Parathyroid adenoma (tissue), 2 donors: ENCODE results near the gene MIA.

Experiments used
- H2AFZ ChIP-seq: fragments of 300-600 bp; sonication (generic); one replicate; pipeline ENCODE4 v1.7.0; 2017; ENCODE audit warnings: antibody characterized with exemption, mild to moderate bottlenecking
- H3K27ac ChIP-seq: fragments of 300-600 bp; sonication (generic); one replicate; pipeline ENCODE4 v1.7.0; 2017
- H3K27me3 ChIP-seq: fragments of 300-600 bp; sonication (generic); one replicate; pipeline ENCODE4 v1.7.0; 2017; ENCODE audit warnings: low read length; ENCODE audit not compliant: control insufficient read depth, insufficient read depth
- H3K36me3 ChIP-seq: fragments of 300-600 bp; sonication (generic); one replicate; pipeline ENCODE4 v1.7.0; 2017; ENCODE audit warnings: low read length; ENCODE audit not compliant: control insufficient read depth, insufficient read depth
- H3K4me1 ChIP-seq: fragments of 300-600 bp; sonication (generic); one replicate; pipeline ENCODE4 v1.7.0; 2017; ENCODE audit warnings: control low read depth
- H3K4me2 ChIP-seq: fragments of 300-600 bp; sonication (generic); one replicate; pipeline ENCODE4 v1.7.0; 2017; ENCODE audit warnings: low read length
- H3K4me3 ChIP-seq: fragments of 300-600 bp; sonication (generic); one replicate; pipeline ENCODE4 v1.7.0; 2017; ENCODE audit warnings: low read depth, low read length
- H3K79me2 ChIP-seq: fragments of 300-600 bp; sonication (generic); one replicate; pipeline ENCODE4 v1.7.0; 2017; ENCODE audit warnings: control low read depth
- H3K9ac ChIP-seq: fragments of 300-600 bp; sonication (generic); one replicate; pipeline ENCODE4 v1.7.0; 2017; ENCODE audit warnings: mild to moderate bottlenecking
- H3K9me3 ChIP-seq: fragments of 300-600 bp; sonication (generic); one replicate; pipeline ENCODE4 v1.7.0; 2017; ENCODE audit warnings: low read length; ENCODE audit not compliant: control insufficient read depth
- CTCF ChIP-seq: fragments of 300-600 bp; sonication (generic); IDR thresholded peaks from one replicate; pipeline ENCODE4 v1.7.0; 2017; ENCODE audit warnings: antibody characterized with exemption, mild to moderate bottlenecking
- donor health status: primary hyperparathyroidism.

Gene MIA

DNA sequence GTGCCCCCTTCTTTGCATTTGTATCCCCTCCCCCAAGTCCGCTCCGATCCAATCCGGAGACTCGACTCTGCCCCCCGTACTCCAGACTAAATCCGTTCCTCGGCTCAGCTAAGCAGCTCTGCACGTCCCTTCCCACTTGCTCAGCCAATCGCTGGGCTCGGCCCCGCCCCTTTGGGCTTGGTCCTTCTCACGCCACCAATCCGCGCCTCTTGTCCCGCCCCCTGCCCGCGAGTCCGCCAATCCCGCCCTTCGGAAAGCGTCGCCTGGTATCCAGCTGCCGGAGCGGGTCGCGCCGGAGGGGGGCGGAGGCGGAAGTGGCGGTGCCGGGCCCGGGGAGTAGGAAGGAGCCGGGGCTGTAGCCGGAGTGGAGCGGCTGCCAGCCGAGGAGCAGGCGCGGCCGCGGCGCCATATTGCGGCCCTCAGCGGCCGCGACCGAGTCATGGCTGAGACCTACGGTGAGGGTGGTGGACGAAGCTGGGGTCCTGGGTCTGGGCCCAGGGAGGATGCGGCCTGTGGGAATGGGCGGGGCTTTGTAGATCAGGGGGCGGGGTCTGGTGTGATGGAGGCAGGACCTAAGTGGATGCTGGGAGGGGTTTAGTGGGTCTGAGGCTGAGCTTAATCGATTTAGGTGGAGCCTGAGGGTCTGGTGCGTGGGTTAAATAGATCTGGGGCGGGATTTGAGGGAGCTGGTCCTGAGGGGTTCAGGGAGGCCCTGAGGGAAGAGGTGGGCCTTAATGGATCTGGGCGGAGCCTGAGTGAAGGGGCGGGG lies 2.8 kb downstream of the MIA start, which contains the start of gene RAB4B:
TSS of gene RAB4B (plus strand) at position 311 of the 769 bp plus-strand sequence. CDS start at position 440, 129 bp downstream.
- H3K79me2 ChIP-seq, result no peaks in the 10 kb centered on the region
- TF ChIP-seq CTCF, result peak; percentile 14
- peak within 1 kb of the TSS; percentile 93 for H2AFZ ChIP-seq
- H3K4me2 ChIP-seq, result peak within 1 kb of the TSS; percentile 100
- no peaks in the 10 kb centered on the region for H3K36me3 ChIP-seq
- peak within 1 kb of the TSS; percentile 99 for H3K4me3 ChIP-seq
- no peaks in the 10 kb centered on the region for H3K9me3 ChIP-seq
- no peaks in the 10 kb centered on the region for H3K27me3 ChIP-seq
- H3K4me1 ChIP-seq, result peaks cover 2% of the 10 kb centered on the region
- peak within 1 kb of the TSS; percentile 98 for H3K27ac ChIP-seq
- peak within 1 kb of the TSS; percentile 57 for H3K9ac ChIP-seq

GRCh38 chr19:40778706-40779284 lies 3.5 kb downstream of the MIA start:
- no peaks in the 10 kb centered on the region for H3K36me3 ChIP-seq

DNA sequence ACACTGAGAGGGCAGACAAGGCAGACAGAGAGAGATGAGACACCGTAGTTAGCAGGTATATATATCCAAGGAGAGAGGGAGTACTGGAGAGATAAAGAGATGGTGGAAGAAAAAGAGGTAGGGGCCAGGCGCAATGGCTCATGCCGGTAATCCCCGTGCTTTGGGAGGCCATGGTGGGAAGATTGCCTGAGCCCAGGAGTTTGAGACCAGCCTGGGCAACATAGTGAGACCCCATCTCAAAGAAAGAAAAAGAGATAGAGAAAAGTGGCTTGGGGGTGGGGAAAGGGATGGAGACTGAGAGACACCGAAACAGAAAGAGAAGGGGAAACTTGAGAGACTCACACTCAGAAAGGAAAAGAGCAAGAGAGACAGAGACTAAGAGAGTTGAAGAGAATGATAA lies 5.3 kb downstream of the MIA start:
- no peak overlapping the region for H3K4me2 ChIP-seq
- H3K9ac ChIP-seq, result no peak overlapping the region
- H3K27me3 ChIP-seq, result no peaks in the 10 kb centered on the region
- H3K27ac ChIP-seq, result no peak overlapping the region
- no peak overlapping the region for H2AFZ ChIP-seq
- no peaks in the 10 kb centered on the region for H3K9me3 ChIP-seq
- no peaks in the 10 kb centered on the region for H3K79me2 ChIP-seq
- no peak for TF ChIP-seq CTCF
- no peaks in the 10 kb centered on the region for H3K36me3 ChIP-seq
- H3K4me1 ChIP-seq, result peaks cover 2% of the 10 kb centered on the region
- no peak overlapping the region for H3K4me3 ChIP-seq

More at GRCh38 chr19:40778706-40779284, 3.5 kb downstream of the MIA start:
- Histone ChIP-seq H3K4me2 (peak overlapping the region; percentile 81), H3K27me3 (no peaks in the 10 kb centered on the region), H3K9ac (peak overlapping the region; percentile 57), H3K9me3 (no peaks in the 10 kb centered on the region), H3K4me3 (peak overlapping the region; percentile 99), H2AFZ (peak overlapping the region; percentile 93), H3K79me2 (no peaks in the 10 kb centered on the region), H3K27ac (peak overlapping the region; percentile 98), H3K4me1 (peaks cover 2% of the 10 kb centered on the region)
- TF ChIP-seq CTCF, result no peak

- Histone ChIP-seq H3K36me3 (no peaks in the 10 kb centered on the region), H3K4me1 (peaks cover 2% of the 10 kb centered on the region)
- TF ChIP-seq CTCF, result no peak
Measured at GRCh38 chr19:40781140-40781539, 5.8 kb downstream of the MIA start.

More at GRCh38 chr19:40781140-40781539, 5.8 kb downstream of the MIA start:
- no peak overlapping the region for H3K27ac ChIP-seq
- H3K27me3 ChIP-seq, result no peaks in the 10 kb centered on the region
- H3K79me2 ChIP-seq, result no peaks in the 10 kb centered on the region
- no peaks in the 10 kb centered on the region for H3K9me3 ChIP-seq
- no peak overlapping the region for H3K9ac ChIP-seq
- no peak overlapping the region for H3K4me3 ChIP-seq
- H3K4me2 ChIP-seq, result no peak overlapping the region
- H2AFZ ChIP-seq, result no peak overlapping the region
